Tibial nerve (tissue), 4 donors: Measurements from ENCODE around the gene ENPP6. TPM values are rescaled to one million over a fixed set of nuclear protein-coding genes. Genes with fewer than 3 reads are reported as not detected.
A peak's percentile ranks its signal among the peaks of the same experiment; 100 is the strongest.

Experiments used
- DNase-seq, 2 donors: peaks; one replicate each; pipeline ENCODE4 v3.0.0-alpha.2; 2019; ENCODE audit warnings: low spot score in 2 of 2
- H3K27ac ChIP-seq, 4 donors: fragments of 200-600 bp; sonication (generic) in 3 of 4; one replicate each; pipeline ENCODE4 v1.5.1; 2017 to 2019; ENCODE audit warnings: mild to moderate bottlenecking in 1 of 4
- H3K27me3 ChIP-seq, 2 donors: fragments of 200-600 bp; sonication (generic) in 1 of 2; one replicate each; pipeline versions ENCODE4 v1.5.1 to v1.6.0; 2017 to 2019
- H3K36me3 ChIP-seq, 3 donors: fragments of 200-600 bp; sonication (generic); one replicate each; pipeline ENCODE4 v1.5.1; 2018 to 2019
- H3K4me1 ChIP-seq, 4 donors: fragments of 200-600 bp; sonication (generic) in 3 of 4; one replicate each; pipeline ENCODE4 v1.5.1; 2017 to 2019
- H3K4me3 ChIP-seq, 4 donors: fragments of 200-600 bp; sonication (generic) in 3 of 4; one replicate each; pipeline ENCODE4 v1.5.1; 2017 to 2019; ENCODE audit warnings: mild to moderate bottlenecking in 1 of 4, moderate library complexity in 1 of 4
- H3K9me3 ChIP-seq, 4 donors: fragments of 200-600 bp; sonication (generic) in 3 of 4; one replicate each; pipeline ENCODE4 v1.5.1; 2017 to 2019
- EP300 ChIP-seq, 2 donors: sonication (generic); formaldehyde crosslinking; IDR thresholded peaks; one replicate each; pipeline ENCODE4 v1.6.1; 2017; ENCODE audit warnings: antibody characterized with exemption in 2 of 2, mild to moderate bottlenecking in 1 of 2
- POLR2A ChIP-seq, 2 donors: fragments of 450-650 bp; IDR thresholded peaks; one replicate each; pipeline ENCODE4 v1.6.1; 2017; ENCODE audit warnings: antibody characterized with exemption in 2 of 2, mild to moderate bottlenecking in 2 of 2, moderate library complexity in 2 of 2
- WGBS, 2 donors: methylation state at CpG; one replicate each; pipeline ENCODE4 v1.1.5; 2018; 5-methylcytosine and 5-hydroxymethylcytosine counted together
- total RNA-seq, 4 donors: library from RNA; depleted of rRNA; stranded (reverse); fragments of >200 nt; gene quantifications; one replicate each; pipeline ENCODE4 v1.1.0, GENCODE V29; 2016
- TF ChIP-seq, protein P1 (sequence below), 5 experiments: fragments of 200-600 bp in 3 of 5; fragments of 450-650 bp in 2 of 5; sonication (generic) in 3 of 5; IDR thresholded peaks; one replicate each; pipeline ENCODE4 v1.5.1; 2016 to 2019; ENCODE audit warnings: antibody characterized with exemption in 5 of 5, mild to moderate bottlenecking in 3 of 5, moderate library complexity in 2 of 5

Gene ENPP6
- total RNA-seq, 4 donors from 2014 or later, result 12.6 to 42.6 (median 30.3) TPM

GRCh38 chr4:184099535-184099966, 118.1 kb downstream of the ENPP6 start:
- no peak overlapping the region for H3K4me3 ChIP-seq
- H3K9me3 ChIP-seq, result no peaks in the 10 kb centered on the region
- TF ChIP-seq POLR2A (IDR thresholded peaks at IDR 0.05), result no peak
- TF ChIP-seq, protein P1, sequence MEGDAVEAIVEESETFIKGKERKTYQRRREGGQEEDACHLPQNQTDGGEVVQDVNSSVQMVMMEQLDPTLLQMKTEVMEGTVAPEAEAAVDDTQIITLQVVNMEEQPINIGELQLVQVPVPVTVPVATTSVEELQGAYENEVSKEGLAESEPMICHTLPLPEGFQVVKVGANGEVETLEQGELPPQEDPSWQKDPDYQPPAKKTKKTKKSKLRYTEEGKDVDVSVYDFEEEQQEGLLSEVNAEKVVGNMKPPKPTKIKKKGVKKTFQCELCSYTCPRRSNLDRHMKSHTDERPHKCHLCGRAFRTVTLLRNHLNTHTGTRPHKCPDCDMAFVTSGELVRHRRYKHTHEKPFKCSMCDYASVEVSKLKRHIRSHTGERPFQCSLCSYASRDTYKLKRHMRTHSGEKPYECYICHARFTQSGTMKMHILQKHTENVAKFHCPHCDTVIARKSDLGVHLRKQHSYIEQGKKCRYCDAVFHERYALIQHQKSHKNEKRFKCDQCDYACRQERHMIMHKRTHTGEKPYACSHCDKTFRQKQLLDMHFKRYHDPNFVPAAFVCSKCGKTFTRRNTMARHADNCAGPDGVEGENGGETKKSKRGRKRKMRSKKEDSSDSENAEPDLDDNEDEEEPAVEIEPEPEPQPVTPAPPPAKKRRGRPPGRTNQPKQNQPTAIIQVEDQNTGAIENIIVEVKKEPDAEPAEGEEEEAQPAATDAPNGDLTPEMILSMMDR (IDR thresholded peaks at IDR 0.05), result no peak
- TF ChIP-seq EP300 (IDR thresholded peaks at IDR 0.05), result no peak
- H3K4me1 ChIP-seq, result peaks cover 0 to 13% (median 0%) of the 10 kb centered on the region in 4 donors
- H3K36me3 ChIP-seq, result no peaks in the 10 kb centered on the region
- WGBS, 2 donors, result 78 to 84% methylated on average over 10 of the region's 10 CpGs
- H3K27ac ChIP-seq, result no peak overlapping the region
- H3K27me3 ChIP-seq, result no peaks in the 10 kb centered on the region
- no peak for DNase-seq

DNA sequence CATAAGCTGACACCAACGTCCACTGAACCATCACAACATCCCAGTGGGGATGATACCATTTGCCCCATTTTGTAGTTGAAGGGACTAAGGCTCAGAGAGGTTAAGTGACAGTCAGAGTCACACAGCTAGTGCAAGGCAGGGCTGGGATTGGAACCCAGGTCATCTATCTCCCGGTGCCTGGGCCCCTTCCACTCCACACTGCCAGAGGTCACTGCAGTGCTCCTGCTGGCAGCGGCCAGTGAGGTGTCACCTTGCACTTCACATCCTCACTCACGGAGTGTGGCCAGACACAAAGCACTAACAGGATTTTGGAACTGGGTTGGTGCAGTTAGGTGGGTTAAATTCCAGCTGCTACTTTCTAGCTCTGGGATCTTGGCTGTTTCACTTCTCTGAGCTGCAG, 118.7 kb downstream of the ENPP6 start:
- no peaks in the 10 kb centered on the region for H3K9me3 ChIP-seq
- TF ChIP-seq, protein P1 (IDR thresholded peaks at IDR 0.05), result no peak
- TF ChIP-seq EP300 (IDR thresholded peaks at IDR 0.05), result no peak
- TF ChIP-seq POLR2A (IDR thresholded peaks at IDR 0.05), result no peak
- WGBS, 2 donors, result 69 to 76% methylated on average over 4 of the region's 4 CpGs
- no peak overlapping the region for H3K27ac ChIP-seq
- DNase-seq, result no peak
- H3K27me3 ChIP-seq, result no peaks in the 10 kb centered on the region
- peaks cover 0 to 13% (median 0%) of the 10 kb centered on the region in 4 donors for H3K4me1 ChIP-seq
- H3K4me3 ChIP-seq, result no peak overlapping the region
- H3K36me3 ChIP-seq, result no peaks in the 10 kb centered on the region

DNA sequence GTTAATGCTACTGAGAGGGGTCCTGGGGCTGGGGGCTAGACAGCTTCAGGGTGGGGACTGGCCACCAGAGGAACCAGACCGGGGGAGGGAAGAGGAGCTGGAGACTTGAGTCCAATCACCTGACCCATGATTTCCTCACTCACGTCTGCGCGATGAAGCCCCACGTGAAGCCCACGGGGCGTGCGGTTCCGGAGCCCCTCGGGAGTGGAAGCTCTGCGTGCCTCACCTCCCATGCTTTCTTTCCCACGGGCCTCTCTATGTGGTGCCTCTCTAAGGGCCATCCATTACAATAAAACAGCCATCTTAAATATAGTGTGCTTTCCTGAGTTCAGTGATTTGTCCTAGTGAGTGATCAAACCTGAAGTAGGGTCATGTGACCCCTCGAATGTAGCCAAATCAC, 119.9 kb downstream of the ENPP6 start:
- Histone ChIP-seq H3K27ac (peak overlapping the region in 2 of 4 donors; percentile 38 to 43), H3K4me3 (no peak overlapping the region), H3K36me3 (no peaks in the 10 kb centered on the region), H3K27me3 (no peaks in the 10 kb centered on the region), H3K4me1 (peaks cover 0 to 13% (median 0%) of the 10 kb centered on the region in 4 donors), H3K9me3 (no peaks in the 10 kb centered on the region)
- TF ChIP-seq EP300 (IDR thresholded peaks at IDR 0.05) (no peak), POLR2A (IDR thresholded peaks at IDR 0.05) (no peak)
- TF ChIP-seq, protein P1 (IDR thresholded peaks at IDR 0.05), result no peak
- 89 to 94% methylated on average over 13 of the region's 13 CpGs for WGBS, 2 donors
- DNase-seq, result no peak

- Histone ChIP-seq H3K36me3 (no peaks in the 10 kb centered on the region), H3K9me3 (no peaks in the 10 kb centered on the region), H3K27me3 (no peaks in the 10 kb centered on the region), H3K4me3 (peak overlapping the region; percentile 9 to 42 (median 30)), H3K4me1 (peaks cover 0 to 13% (median 0%) of the 10 kb centered on the region in 4 donors), H3K27ac (peak overlapping the region in 2 of 4 donors; percentile 38 to 43)
- DNase-seq, result peak; percentile 40 to 47
- 33 to 42% methylated on average over 24 to 26 of the region's 26 CpGs for WGBS, 2 donors
- TF ChIP-seq POLR2A (IDR thresholded peaks at IDR 0.05) (no peak), EP300 (IDR thresholded peaks at IDR 0.05) (no peak)
- TF ChIP-seq, protein P1 (IDR thresholded peaks at IDR 0.05), result peak in 4 of 5 experiments; percentile 36 to 48 (median 40)
Measured at GRCh38 chr4:184097241-184097605, 120.5 kb downstream of the ENPP6 start.

DNA sequence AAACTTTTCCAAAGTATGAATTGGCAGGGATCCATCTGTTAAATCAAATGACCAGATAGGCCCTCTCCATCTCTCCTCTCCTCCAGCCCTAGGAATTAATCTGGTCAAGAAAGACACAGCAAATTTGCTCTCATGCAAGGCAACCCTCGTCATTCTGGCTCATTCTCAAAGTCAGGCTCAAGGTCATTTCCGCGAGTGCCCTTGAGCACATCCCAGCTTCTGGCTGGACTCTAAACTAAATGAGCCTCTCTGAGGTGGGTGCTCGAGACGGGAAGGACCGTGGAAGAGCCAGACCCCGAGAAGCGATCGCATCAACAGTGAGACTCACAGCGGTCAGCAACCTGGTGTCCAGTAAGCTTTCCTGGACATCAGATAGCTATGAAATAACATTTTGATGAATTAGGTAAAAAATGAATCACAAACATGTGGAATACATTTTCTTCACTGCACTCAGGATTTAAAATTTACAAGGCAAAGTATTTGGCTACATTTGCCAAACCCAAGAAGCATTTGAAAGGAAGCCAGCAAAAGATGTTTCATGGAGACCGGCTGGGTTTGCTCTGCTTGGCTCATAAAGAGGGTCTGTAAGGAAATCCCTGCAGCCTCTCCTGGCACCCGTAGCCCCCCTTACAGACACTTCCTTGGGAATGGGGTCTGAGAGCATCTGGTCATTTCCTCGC, 121.0 kb downstream of the ENPP6 start:
- Histone ChIP-seq H3K36me3 (no peaks in the 10 kb centered on the region), H3K9me3 (no peaks in the 10 kb centered on the region), H3K27ac (peak overlapping the region in 1 of 4 donors; percentile 38), H3K4me3 (peak overlapping the region; percentile 9 to 42 (median 30)), H3K4me1 (peaks cover 0 to 13% (median 0%) of the 10 kb centered on the region in 4 donors), H3K27me3 (no peaks in the 10 kb centered on the region)
- WGBS, 2 donors, result 52 to 63% methylated on average over 13 of the region's 13 CpGs
- DNase-seq, result no peak
- TF ChIP-seq EP300 (IDR thresholded peaks at IDR 0.05) (no peak), POLR2A (IDR thresholded peaks at IDR 0.05) (no peak)
- TF ChIP-seq, protein P1 (IDR thresholded peaks at IDR 0.05), result no peak
